ACC112 (cell line): Measurements from ENCODE around the gene THUMPD2.
"Not testable (repeated sequence)": the region's sequence is repeated elsewhere in the genome, so short reads cannot be mapped to it uniquely, and the experiment has no call there.

Experiments
- H2AFZ ChIP-seq: fragments of 200-600 bp; sonication (generic); one replicate; pipeline ENCODE4 v1.6.0; 2017; ENCODE audit warnings: antibody characterized with exemption, low read length; ENCODE audit not compliant: unreplicated experiment
- H3K27ac ChIP-seq: fragments of 200-600 bp; sonication (generic); 2 replicates; pipeline ENCODE4 v1.5.1; 2014; ENCODE audit warnings: low read depth, mild to moderate bottlenecking, antibody characterized with exemption, low read length, moderate library complexity
- H3K27me3 ChIP-seq: fragments of 200-600 bp; sonication (generic); 2 replicates; pipeline ENCODE4 v1.6.1; 2014; ENCODE audit warnings: mild to moderate bottlenecking, antibody characterized with exemption, low read length, moderate library complexity, mixed read lengths; ENCODE audit not compliant: insufficient read depth
- H3K36me3 ChIP-seq: fragments of 200-600 bp; sonication (generic); 2 replicates; pipeline ENCODE4 v1.6.1; 2016; ENCODE audit warnings: mild to moderate bottlenecking, antibody characterized with exemption, low read length, moderate library complexity, mixed read lengths; ENCODE audit not compliant: insufficient read depth
- H3K4me1 ChIP-seq: fragments of 200-600 bp; sonication (generic); one replicate; pipeline ENCODE4 v1.6.1; 2016; ENCODE audit warnings: low read length, mixed read lengths; ENCODE audit not compliant: insufficient read depth, unreplicated experiment, control insufficient read depth
- H3K4me3 ChIP-seq: fragments of 200-600 bp; sonication (generic); 2 replicates; pipeline ENCODE4 v1.5.1; 2014; ENCODE audit warnings: mild to moderate bottlenecking, low read depth, low read length
- H3K79me2 ChIP-seq: fragments of 200-600 bp; sonication (generic); one replicate; pipeline ENCODE4 v1.6.0; 2016; ENCODE audit warnings: low read length; ENCODE audit not compliant: control insufficient read depth, unreplicated experiment, insufficient read depth

The THUMPD2 gene

GRCh38 chr2:39778775-39779340 lies at the start of gene THUMPD2:
TSS of gene THUMPD2 (minus strand) at chr2:39779258. CDS start at chr2:39779239, 19 bp downstream.
- Histone ChIP-seq H3K27ac (peak within 1 kb of the TSS; percentile 40; the same call in 1 of the 2 replicates), H3K4me3 (peak within 1 kb of the TSS; percentile 95), H3K27me3 (no peaks in the 10 kb centered on the region), H3K79me2 (peaks cover 50% of the 10 kb centered on the region), H3K36me3 (peaks cover 16% of the 10 kb centered on the region), H2AFZ (peak within 1 kb of the TSS; percentile 58), H3K4me1 (peaks cover 50% of the 10 kb centered on the region)

GRCh38 chr2:39821871-39822270 lies 42.8 kb upstream of the THUMPD2 start:
- Histone ChIP-seq H3K27ac (no peak overlapping the region), H3K4me3 (no peak overlapping the region), H3K36me3 (no peaks in the 10 kb centered on the region), H3K79me2 (no peaks in the 10 kb centered on the region), H2AFZ (no peak overlapping the region), H3K4me1 (no peaks in the 10 kb centered on the region), H3K27me3 (peaks cover 9% of the 10 kb centered on the region)

GRCh38 chr2:39816845-39817244 lies 37.8 kb upstream of the THUMPD2 start:
- H3K27me3 ChIP-seq: peaks cover 35% of the 10 kb centered on the region
- no peaks in the 10 kb centered on the region for H3K4me1 ChIP-seq
- H3K79me2 ChIP-seq: no peaks in the 10 kb centered on the region

GRCh38 chr2:39816428-39816827 lies 37.4 kb upstream of the THUMPD2 start:
- no peak overlapping the region for H2AFZ ChIP-seq
- H3K4me1 ChIP-seq: no peaks in the 10 kb centered on the region
- H3K4me3 ChIP-seq: no peak overlapping the region
- no peak overlapping the region for H3K27ac ChIP-seq
- H3K27me3 ChIP-seq: peaks cover 38% of the 10 kb centered on the region
- H3K36me3 ChIP-seq: no peaks in the 10 kb centered on the region
- H3K79me2 ChIP-seq: no peaks in the 10 kb centered on the region

More at GRCh38 chr2:39816845-39817244, 37.8 kb upstream of the THUMPD2 start:
- H3K4me3 ChIP-seq: no peak overlapping the region
- no peaks in the 10 kb centered on the region for H3K36me3 ChIP-seq
- H2AFZ ChIP-seq: no peak overlapping the region
- no peak overlapping the region for H3K27ac ChIP-seq

- Histone ChIP-seq H3K4me1 (no peaks in the 10 kb centered on the region), H2AFZ (no peak overlapping the region), H3K4me3 (no peak overlapping the region), H3K79me2 (no peaks in the 10 kb centered on the region), H3K36me3 (no peaks in the 10 kb centered on the region), H3K27me3 (no peaks in the 10 kb centered on the region), H3K27ac (no peak overlapping the region)
Observed at GRCh38 chr2:39805936-39806608, 27.0 kb upstream of the THUMPD2 start.

- Histone ChIP-seq H3K27me3 (peaks cover 13% of the 10 kb centered on the region), H3K4me3 (no peak overlapping the region), H3K27ac (no peak overlapping the region), H3K36me3 (no peaks in the 10 kb centered on the region), H3K4me1 (no peaks in the 10 kb centered on the region), H3K79me2 (no peaks in the 10 kb centered on the region), H2AFZ (no peak overlapping the region)
Observed at GRCh38 chr2:39803839-39804238, 24.8 kb upstream of the THUMPD2 start.

- Histone ChIP-seq H3K79me2 (no peaks in the 10 kb centered on the region), H3K36me3 (no peaks in the 10 kb centered on the region), H3K4me3 (no peak overlapping the region), H3K4me1 (no peaks in the 10 kb centered on the region), H2AFZ (no peak overlapping the region), H3K27ac (no peak overlapping the region), H3K27me3 (peaks cover 13% of the 10 kb centered on the region)
Observed at GRCh38 chr2:39800752-39801151, 21.7 kb upstream of the THUMPD2 start.

- Histone ChIP-seq H3K27me3 (peaks cover 13% of the 10 kb centered on the region), H3K36me3 (no peaks in the 10 kb centered on the region), H3K27ac (no peak overlapping the region), H2AFZ (no peak overlapping the region), H3K79me2 (no peaks in the 10 kb centered on the region), H3K4me1 (no peaks in the 10 kb centered on the region), H3K4me3 (no peak overlapping the region)
Observed at GRCh38 chr2:39796134-39796533, 17.1 kb upstream of the THUMPD2 start.

- not testable (repeated sequence) for H3K4me1 ChIP-seq, H3K79me2 ChIP-seq, H3K4me3 ChIP-seq, H3K27ac ChIP-seq, H3K36me3 ChIP-seq, H3K27me3 ChIP-seq, H2AFZ ChIP-seq
Observed at GRCh38 chr2:39790216-39790818, 11.3 kb upstream of the THUMPD2 start.

GRCh38 chr2:39787950-39788349 lies 8.9 kb upstream of the THUMPD2 start:
- Histone ChIP-seq H3K79me2 (no peaks in the 10 kb centered on the region), H3K27ac (no peak overlapping the region), H3K4me3 (no peak overlapping the region), H3K27me3 (no peaks in the 10 kb centered on the region), H2AFZ (no peak overlapping the region), H3K4me1 (peaks cover 8% of the 10 kb centered on the region), H3K36me3 (no peaks in the 10 kb centered on the region)
